OCI-M1 (cell line): ENCODE data around the gene SPACA7.

Experiments
- DNase-seq: peaks from one replicate; lab custom pipeline; 2025; lab: John Stamatoyannopoulos, UW

The SPACA7 gene

DNA sequence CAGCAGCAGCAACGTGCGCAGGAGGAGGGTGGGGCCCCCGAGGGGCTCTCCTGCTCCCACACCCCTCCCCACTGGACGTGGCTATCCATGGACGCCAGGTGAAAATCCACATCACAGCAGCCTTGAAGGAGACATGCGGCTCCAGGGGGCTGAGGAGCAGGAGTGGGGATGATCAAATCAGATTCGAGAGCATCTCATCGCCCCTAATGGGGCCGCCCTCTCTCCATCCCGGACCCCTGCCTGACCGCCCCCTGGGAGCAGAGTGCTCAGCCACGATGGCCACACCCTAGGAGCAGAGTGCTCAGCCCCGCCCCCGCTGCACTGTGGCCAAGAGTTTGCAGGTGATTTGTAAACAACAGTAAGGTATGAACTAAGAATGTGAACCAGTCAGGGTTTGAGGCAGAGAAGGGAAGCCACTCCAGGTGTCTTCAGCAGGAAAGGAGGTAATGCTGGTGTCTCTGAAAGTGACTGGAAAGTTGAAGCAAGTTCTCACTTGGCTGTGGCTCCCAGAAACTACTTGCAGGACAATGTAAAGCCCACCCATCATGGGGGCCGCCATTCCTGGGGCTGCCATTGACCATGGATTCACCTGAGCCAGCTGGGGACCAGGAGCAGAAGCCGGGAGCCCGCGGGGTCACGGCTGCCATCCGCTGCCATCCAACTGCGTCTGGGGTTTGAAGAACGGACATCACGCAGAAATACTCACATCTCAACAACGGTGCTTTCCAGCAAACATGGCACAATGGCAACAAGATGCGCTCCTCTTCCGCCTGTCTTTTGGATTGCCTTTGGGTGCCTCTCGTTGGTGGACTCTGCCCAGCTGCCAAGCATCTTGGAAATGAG, 71.8 kb downstream of the SPACA7 start:
- no peak for DNase-seq

DNA sequence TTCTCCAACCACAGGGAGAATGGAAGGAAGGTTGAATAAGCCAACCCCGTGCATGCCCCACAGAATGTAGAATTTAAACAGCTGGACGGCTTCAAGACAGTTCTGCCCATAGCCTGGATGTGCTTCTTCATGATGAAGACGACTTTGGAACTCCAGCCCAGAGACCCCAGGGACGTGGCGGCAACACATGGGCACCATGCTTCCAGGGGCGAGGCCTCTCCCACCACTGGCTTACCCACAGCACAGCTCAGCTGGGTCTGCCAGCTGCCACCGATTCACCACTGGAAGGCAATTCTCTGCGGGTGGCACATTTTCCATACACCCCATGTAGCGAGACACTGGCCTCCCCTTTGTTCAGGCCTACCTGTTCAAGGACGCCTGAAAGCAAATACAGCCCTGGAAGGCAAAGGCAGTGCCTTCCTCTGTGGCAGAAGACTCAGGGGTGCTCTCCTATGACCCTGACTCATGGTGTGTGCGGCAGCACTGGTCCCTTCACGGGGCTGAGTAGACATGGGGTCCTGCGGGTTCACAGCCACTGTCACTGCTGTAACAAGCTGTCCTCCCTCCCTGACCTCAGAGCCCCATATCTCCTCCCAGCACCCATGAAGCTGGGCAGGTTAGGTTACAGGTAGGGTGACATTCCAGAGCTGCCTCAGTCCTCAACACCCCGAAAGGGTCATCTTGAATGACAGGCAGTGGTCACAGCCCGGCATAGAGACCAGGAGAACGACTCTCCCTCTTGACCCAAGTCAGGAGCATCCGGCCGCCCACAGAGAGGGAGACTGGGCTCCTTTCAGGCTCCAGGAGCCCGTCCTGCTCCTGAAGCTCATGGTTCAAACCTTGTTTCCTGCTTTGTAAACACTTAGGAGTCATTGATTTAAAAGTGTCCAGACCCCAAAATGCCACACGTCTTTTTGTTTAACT, 72.7 kb downstream of the SPACA7 start:
- DNase-seq, result no peak

DNA sequence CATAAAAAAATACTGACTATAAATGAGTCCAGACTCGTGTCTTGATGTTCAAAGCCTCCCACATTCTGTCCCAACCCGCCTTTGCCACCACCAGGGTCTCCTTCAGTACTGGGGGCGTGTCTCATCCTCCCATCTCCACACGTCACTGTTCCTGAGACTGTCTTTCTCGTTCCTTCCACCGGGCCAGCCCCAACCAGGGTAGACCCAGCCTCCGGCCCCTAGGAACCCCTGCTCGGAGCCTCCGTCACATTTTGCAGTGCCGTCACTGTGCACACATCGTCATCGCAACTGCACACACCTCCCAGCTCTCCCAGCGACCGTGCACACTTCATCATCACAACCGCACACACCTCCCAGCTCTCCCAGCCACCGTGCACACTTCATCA, 73.4 kb downstream of the SPACA7 start:
- DNase-seq, result no peak

DNA sequence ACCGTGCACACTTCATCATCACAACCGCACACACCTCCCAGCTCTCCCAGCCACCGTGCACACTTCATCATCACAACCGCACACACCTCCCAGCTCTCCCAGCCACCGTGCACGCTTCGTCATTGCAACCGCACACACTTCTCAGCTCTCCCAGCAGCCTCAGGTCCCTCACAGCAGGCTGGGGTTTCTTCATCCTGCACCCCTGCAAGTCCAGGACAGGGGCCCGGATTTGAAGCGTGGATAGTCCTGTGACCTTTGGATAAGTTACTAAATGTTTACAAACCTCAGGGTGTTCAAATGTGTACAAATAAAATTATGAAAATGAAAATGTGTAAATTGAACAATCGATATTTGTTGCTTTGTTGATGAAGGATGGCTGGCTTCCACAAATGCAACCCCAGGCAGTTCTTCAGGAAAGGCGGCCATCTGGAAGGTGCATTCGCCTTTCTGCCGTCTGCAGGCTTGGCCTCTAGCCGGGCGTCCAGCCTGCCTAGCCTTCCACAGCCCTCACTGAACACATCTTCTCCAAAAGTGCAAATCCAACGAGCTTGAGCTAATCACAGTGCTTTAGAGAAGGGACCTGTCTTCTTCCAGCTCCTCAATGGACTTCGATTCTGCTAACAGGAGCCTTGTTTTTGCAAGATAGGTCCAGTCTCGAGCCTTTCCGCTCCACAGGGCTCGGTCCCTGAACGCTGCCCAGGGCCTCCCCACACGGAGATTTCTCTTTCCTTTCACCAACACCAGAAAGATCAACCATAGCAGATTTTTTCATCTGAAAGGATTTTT, 74.2 kb downstream of the SPACA7 start:
- no peak for DNase-seq

DNA sequence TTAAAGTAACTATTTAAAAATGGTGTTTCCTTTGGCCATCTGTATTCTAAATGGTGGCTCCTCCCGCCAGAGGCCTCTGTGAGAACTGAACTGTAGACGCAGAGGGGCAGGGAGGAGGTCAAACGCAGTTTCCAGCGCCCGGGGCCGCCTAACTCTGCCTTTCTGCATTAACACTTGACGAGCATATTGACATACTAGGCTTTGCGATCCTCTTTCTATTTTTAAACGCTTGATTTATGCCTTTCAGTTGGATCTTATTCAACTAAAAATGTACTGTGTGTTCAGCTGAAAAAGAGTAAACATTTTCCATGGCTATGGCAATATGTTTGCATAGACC, 74.7 kb downstream of the SPACA7 start:
- DNase-seq, result no peak

DNA sequence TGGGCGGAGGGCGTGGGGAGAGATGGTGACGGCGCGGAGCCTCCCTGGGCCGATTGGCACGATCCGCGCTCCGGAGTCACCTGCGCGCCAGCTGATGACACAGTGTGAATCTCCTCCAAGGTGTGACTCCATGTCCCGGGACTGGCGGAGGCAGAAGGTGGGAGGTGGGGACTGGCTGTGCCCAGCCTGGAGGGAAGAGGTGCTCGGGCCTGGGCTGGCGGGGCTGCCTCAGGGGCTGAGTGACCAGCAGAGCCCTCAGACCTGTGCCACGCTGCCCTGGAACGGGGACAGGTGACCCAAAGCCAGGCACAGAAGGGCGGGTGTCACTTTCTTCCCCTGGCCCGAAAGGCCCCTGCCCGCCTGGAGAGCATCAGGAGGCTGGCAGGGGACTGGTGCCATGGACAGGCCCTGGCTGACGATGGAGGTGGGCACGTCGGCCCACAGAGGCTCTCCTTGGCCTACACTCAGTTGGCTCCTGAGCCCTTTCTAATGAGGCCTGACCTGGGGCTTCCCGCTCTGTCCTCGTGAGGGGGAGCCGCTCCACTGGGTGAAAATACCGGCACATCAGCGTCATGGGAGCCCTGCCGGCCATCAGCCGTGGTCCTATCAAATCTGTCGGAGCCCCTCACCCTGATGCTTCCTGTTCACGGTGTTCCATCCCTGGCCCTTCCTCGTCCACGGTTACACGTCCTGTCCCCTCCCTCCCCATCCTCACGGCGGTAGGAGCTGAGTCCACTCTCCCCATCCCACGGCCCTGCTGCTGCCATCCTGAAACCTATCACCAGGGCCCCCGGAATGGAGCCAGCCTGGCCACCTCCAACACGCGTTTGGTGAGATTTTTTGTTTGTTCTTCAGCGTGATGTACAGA, 75.6 kb downstream of the SPACA7 start:
- DNase-seq, result no peak

DNA sequence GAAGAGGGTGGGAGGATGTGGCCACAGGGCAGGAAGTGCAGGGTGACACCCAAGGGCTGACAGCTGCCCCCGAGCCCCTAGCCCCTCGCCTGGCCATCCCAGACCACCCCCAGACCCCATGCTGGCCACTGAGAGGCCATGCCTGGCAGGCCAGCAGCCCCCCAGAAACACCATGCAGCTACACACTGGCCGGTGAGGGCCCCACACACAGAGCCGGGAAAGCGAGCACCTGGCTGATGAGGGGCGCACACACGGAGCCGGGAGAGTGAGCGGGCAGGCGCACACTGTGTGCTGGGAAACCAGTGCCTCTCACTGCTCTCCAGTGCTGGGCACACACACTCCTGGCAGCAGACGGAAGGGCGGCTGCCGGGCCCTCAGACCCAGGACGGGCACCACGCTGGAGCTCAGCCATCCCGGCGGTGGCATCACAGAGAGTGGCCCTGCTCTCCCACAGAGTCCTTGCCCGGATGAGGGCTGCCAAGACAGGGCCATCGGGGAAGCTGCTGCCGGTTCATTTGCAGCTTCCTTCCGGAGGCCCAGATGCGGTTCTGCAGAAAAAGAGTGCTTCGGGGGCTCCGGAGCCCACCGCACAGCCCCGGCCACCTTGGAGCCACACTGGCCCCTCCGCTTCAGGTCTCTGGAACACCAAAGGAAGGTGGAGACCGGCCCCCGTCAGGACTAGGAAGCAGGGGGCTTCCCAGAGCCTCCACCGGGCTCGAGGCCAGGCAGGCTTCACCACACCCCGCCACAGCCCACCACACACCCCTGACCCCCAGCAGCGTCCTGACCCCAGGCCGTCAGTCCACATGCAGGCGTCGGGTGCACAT, 76.4 kb downstream of the SPACA7 start:
- DNase-seq, result no peak

DNA sequence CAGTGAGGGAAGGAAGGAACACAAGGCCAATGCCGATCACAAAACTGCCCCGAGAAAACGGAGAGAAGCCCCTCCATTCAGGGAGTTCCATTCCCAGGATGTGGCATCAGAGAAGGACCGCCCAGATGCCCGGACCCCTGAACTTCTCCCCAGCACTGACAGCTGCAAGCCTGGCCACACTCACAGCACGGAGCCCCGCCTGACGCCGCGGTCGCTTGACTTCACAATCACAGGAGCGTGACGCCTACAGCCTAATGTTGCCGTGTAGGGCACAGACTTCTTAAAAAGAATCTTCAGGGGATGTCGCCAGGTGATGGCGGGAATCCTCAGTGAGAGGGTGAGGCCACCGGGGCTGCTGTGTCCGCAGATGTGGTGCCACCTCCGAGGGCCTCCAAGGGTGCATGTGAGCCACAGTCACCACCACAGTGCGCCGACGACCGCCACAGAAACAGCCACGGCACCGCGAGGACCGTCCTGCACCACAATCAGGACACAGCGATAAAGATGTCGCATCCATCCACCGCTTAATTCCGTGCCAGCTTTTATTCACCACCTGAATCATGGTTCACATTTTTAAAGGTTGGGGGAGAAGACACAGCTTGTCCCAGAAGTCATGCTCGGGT, 77.2 kb downstream of the SPACA7 start:
- DNase-seq, result no peak

DNA sequence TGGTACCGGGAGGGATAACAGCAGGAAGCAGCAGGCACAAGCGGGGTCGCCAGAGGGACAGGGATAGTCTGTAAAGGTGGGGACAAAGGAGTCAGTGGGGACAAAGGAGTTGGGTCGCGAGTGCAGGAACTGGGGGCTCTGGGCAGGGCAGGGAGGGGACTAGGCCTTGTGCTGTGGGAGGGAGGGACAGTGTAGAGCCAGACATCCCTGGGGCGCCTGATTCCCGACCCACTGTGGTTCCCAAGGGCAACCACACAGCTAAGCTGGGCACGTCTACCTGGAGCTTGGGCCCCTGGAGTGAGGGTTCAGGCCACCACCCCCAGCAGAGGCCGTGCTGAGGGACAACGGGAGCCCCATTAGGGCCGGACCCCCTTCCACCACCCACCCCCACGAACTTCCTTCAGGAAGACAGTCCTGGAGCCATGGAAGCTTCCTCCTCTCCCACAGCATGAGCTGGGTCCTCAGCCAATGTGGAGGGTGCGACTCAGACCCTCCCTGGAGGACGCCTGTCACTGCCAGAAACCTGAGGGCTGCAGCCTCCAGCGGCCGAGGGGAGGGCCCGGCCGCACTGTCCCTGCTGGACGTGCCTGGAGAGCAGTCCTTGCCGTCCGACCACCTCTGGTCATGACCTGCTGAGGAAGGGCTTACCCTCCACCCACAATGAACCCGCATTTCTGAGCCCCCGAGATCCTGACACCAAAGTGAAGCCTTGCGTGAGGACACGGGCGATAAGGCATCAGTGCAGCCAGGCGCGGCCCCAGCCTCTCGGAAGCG, 77.9 kb downstream of the SPACA7 start:
- no peak for DNase-seq

DNA sequence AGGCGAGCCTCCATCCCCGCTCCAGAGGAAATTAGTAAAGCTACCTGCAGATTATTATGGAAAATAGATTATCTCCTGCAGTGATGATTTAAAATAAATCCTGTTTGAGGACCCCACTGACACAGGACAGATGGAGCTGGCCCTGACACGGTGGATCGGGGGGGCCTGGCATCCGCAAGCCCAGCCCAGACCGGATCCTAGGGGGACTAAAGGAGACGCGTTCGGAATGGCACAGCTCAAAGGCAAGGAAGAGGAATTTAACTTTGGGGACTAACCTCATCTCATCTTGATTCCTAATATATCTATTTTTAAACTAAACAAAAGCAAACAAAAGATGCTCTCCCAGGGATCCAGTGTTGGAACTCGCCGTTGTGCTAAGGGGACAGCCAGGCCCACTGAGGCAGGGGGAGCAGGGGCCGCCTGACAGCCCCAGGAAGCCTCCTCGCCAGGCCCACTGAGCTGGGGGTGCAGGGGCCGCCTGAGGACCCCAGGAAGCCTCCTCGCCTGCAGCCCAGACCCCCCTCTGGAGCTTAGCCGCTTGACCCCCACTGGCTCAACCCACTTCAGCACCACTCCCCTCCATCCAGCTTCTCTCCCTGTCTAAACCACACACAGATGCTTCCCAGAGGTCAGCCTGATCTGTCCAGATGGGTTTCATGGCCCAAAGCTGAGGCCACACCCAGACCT, 78.6 kb downstream of the SPACA7 start:
- DNase-seq, result no peak

DNA sequence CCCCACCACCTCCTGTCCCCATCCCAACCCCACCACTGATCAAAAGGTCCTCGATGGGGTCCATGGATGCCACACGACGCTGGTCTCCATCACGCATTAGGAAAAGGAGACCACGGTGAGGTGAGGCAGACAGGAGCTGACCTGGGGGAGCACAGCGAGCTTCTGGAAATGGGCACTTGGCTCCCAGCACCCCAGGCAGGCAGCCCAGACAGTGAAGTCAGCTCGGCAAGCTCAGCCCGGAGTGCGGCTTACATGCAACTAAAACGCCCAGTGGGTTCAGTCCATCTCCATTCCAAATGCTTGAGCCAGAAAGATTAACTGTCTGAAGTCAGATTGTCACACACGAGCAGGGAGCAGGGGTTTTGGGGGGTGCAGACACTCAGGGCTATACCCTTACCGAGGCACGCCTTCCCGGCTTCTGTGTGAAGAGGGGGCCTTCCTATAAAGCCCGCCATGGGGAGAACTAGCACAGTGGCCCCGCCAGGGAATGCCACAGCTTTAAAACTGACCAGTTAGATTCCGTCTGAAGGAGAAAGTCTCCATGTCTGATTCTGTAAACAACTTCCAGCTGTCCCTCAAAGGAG, 79.4 kb downstream of the SPACA7 start:
- no peak for DNase-seq

DNA sequence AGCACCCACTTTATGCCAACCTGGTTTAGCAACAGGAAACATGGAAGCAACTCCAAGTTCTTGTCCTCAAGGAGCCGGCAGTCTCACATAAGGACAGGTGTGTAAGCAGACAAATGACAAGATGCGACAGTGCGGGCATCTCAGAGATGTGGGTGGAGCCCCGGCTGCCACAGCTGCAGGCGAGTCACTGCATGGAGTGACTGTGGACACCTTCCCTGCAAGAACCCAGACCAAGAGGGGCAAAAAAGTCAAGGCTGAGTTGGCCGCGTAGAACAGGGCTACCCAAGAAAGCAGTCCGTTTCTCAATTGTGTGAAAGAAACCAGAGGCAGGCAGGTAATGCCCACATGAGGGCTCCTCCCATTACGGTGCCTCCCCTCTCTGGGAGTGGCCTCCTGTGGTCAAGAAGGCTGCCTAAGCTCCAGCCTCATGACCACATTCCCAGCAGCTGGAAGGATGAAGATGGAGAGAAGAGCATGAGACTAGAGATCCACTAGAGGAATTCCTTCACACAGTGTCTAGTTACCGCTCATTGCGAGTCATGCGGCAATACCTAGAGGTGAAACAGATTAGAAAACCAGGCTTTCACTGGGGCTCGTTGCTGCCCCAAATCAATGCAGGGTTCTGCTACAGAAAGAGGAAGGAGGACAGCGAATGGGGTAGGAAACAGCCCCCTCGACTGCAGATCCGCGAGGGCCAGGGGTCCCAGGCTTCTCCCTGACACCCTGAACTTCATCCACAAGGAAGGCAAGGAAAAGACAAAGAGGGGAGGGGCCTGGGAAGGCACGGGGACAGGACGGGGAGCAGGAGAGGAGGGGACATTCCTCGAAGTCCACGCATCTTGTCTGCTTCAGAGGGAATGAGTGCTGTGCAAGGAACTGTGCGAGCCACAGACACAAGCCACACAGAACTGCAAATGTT, 80.2 kb downstream of the SPACA7 start:
- no peak for DNase-seq

DNA sequence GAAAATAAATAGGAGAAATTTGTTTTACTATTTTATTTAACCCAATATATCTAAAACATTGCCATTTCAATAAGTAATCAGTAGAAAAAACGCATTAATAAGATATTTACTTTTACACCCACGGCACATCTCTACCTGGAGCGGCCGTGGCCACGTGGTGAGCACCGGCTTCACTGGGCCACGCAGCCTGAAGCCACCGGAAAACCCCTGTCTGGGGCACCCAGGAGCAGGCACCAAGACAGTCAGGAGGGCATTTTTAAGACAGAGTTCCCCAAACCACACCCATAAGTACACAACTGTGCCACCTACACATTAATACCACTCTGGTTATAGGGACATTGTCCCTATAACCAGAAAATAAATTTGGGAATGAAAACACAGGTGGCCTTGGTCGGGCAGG, 80.9 kb downstream of the SPACA7 start:
- DNase-seq, result no peak

DNA sequence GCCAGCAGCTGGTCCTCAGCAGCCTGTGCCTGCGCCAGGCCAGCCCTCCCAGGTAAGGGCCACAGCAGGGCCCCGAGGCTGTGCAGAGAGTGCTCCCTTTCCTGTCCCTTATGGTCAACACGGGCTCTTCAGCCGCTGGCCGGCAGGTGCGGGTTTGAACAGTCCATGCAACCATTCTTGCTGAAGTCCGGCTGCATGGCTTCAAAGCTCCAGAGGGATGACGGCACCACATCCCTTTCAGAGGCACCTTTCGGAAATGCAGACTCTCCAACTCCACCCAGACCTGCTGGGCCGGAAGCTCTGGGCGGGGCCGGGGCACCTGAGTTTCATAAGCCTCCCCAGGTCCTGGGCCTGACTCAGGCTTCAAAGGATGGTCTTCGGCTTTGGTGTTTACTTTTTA, 81.3 kb downstream of the SPACA7 start:
- no peak for DNase-seq

DNA sequence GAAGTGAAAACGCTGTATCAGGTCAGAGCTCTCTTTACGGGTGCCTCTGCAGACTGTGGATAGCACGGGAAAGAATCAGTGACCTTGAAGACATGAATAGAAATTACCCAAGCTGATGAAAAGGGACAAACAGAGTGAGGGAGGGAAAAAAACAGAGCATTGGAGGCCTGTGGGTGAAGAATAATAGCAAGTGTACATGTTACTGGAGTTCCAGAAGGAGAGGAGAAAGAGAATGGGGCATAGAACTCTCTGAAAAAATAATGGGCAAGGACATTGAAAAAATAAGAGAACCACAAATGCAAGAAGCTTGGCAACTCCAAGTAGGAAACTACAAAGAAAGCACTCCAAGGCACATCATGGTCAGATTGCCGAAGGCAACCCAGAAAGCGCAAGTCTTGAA, 86.3 kb downstream of the SPACA7 start:
- DNase-seq, result no peak

DNA sequence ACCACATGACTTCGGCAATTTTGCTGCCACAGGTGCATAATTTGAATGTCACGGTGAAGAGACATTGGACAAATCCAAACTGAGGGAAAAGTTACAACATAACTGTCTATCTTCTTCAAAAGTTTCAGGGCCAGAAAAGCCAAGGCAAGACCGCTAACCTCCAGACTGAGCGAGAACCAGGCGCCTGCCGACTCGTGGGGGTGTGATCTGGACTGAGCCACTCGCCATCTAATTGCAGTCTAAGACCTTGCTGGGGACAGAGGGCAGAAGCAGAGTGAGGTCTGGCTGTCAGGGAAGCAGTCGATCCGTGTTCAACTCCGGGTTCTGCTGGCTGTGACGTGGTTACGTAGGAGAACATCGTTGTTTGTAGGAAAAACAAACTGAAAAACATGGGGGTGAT, 88.6 kb downstream of the SPACA7 start:
- no peak for DNase-seq
